Measurements from ENCODE around the gene RBM14.
A peak's percentile ranks its signal among the peaks of the same experiment; 100 is the strongest.
"Not testable (repeated sequence)": the region's sequence is repeated elsewhere in the genome, so short reads cannot be mapped to it uniquely, and the experiment has no call there.

RBM14 gene

DNA sequence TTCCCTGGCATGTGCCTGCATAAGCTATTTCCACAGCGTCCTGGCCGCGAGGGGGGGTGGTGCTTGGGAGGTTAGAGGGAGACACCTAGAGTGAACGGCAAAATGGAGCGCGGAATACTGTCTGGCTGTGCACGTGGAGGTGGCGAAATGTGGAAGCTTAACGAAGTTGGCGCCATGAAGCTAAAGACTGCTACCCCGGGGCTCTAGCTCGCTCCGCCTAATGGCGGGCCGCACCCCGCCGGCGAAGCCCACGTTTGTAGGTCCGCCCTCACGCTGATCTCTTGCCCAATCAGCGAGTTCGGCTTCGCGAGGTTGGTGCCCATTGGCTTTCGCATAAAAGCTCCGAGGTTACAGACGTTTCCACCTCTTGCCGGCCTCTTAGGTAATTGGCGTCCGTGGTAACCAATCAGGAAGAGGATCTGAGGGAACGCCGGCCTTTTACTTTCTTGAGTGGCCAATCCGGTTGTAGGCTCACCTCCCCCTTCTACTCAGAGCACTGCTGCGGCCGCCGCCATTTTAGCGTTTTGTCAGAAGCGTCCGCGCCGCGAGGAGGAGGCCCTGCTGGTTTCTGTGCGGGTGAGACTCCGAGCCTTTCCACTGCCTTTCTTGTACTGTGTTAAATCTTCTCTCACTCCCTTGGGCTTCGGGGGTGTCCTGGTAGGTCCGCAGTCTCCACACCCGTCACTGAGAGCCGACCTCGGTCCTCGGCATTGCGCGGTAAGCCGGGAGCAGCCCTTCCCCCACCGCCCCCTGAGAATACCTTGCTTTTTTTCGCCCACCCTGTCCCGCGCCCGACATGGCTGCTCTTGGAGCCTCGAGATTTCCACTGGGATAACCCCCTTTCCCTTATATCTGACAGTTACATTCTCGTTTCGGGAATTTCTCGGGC lies 22.0 kb downstream of the RBM14 start, which contains the start of gene RBM4:
TSS of gene RBM4 (plus strand) at position 527 of the 889 bp plus-strand sequence. CDS start 1,009 bp downstream, outside the sequence.
- DNase-seq, result peak; percentile 100

DNA sequence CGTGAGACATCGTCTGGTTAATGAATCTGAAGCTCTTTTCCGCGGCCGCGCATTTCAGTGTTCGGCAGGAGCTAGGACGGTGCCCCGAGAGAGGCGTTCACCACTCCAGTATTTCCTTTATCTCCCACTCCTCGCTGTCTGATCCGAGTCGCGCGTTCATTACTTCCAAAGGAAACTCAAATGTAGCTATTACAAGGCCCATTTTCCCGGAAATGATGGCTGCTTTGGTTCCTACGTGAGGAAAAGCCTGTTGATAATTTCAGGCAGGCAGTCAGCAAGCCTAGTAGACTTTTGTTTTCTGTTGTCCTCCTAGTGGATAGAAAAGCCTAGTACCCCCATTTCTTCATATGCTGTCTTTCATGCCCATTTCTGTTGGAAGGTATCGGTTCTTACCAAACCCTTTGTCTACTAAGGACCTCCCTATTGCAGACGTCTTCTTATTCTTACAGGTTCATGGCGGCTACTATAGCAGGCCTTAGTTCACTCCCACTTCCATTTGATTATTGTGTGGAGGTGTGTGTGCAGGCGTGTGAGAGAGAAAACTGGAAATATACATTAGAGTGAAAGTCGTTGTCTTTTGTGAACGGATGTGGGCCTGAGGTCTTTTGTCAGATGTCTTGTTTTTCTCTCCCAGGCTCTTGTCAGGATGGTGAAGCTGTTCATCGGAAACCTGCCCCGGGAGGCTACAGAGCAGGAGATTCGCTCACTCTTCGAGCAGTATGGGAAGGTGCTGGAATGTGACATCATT lies 22.8 kb downstream of the RBM14 start:
- DNase-seq, result peak; percentile 37

DNA sequence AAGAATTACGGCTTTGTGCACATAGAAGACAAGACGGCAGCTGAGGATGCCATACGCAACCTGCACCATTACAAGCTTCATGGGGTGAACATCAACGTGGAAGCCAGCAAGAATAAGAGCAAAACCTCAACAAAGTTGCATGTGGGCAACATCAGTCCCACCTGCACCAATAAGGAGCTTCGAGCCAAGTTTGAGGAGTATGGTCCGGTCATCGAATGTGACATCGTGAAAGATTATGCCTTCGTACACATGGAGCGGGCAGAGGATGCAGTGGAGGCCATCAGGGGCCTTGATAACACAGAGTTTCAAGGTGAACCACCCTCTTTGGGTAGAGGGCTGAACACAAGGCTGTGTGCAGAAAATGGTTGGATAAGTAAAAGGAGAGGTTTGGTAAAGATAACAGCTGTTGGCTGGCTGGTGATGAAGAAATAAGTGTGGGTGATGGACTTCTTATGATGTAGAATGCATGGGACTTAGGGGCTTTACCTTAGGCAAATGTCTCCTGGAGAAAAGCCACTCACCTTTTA lies 23.4 kb downstream of the RBM14 start:
- DNase-seq, result not testable (repeated sequence)

DNA sequence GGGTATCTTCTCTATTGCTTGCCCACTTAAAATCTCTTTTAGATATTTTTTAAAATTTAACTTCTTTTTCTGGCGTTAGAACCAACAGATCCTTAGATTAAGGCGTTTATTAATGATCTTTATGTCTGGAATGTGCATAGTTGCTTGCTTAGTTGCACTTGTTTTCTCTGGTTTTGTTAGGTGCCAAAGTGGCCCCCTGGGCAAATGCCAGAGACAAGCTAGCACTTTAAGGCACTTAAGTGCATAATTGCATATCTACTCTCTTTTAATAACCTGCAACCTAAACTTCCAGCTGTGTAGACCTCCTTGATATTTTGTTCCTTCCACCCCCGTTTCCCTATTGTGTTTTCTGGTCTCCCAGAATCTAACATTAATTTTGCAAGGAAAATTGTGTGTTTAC lies 25.4 kb downstream of the RBM14 start:
- no peak for DNase-seq

GRCh38 chr11:66643745-66644437 lies 27.5 kb downstream of the RBM14 start:
- DNase-seq, result no peak

- DNase-seq, result no peak
These were observed 30.4 kb downstream of the RBM14 start for GRCh38 chr11:66646828-66647227.

- DNase-seq, result no peak
These were observed 33.5 kb downstream of the RBM14 start for GRCh38 chr11:66649903-66650302.

- no peak for DNase-seq
These were observed 34.6 kb downstream of the RBM14 start for GRCh38 chr11:66651016-66651415.

- DNase-seq, result no peak
These were observed 36.2 kb downstream of the RBM14 start for GRCh38 chr11:66652651-66653050.

GRCh38 chr11:66653123-66653522 lies 36.7 kb downstream of the RBM14 start:
- DNase-seq, result no peak

DNA sequence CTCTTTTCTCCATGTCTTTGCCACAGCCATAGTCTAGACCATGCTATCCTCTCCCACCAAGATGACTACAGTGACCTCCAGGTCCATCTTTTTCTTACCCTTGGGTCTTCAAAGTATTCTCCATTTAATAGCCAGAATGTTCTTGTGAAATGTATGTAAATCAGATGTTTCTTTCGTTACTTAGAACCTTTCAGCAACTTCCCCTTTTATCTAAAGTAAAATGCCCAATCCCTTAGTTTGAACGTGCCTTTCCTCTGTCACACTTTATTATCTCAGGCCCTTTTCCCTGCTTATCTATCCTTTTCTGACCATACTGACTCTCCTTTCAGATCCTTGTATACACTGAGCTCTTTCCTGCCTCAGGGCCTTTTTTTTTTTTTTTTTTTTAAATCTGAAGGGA lies 43.3 kb downstream of the RBM14 start:
- no peak for DNase-seq

DNA sequence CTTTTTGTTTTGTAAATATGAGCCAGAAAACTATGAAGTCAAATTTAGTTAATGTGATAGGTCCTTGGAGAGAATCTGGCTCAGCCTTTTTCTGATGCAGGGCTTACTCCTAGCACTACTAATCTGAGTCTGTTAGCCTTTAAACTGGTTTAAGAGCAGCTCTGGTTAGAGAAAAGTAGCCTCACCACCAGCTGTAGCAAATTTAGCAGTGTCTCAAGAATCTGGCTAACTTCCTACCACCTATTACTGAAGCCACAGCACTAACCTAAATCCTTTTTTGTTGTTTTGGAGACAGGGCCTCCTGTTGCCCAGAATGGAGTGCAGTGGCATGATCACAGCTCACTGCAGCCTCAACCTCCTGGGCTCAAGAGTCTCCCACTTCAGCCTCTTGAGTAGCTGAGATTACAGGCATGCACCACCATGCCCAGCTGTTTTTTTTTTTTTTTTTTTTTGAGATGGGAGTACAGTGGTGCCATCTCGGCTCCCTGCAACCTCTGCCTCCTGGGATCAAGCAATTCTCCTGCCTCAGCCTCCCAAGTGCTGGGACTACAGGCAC lies 47.4 kb downstream of the RBM14 start:
- DNase-seq, result no peak

GRCh38 chr11:66665369-66665768 lies 48.9 kb downstream of the RBM14 start:
- no peak for DNase-seq

- no peak for DNase-seq
These were observed 54.4 kb downstream of the RBM14 start for GRCh38 chr11:66670816-66671215.

- no peak for DNase-seq
These were observed 58.7 kb downstream of the RBM14 start for GRCh38 chr11:66674964-66675602.

- DNase-seq, result no peak
These were observed 60.0 kb downstream of the RBM14 start for GRCh38 chr11:66676282-66676919.

All from RPMI8226 (cell line).